Panc1 (cell line): ENCODE measurements around the gene PIK3R6.

Experiments
- POLR2AphosphoS5 ChIP-seq: IDR thresholded peaks from 2 replicates; pipeline ENCODE4 v1.6.1; 2012; ENCODE audit warnings: mild to moderate bottlenecking, low read depth, low read length, moderate library complexity
- TF ChIP-seq, protein P1 (sequence below): fragments of 450-650 bp; IDR thresholded peaks from 2 replicates; pipeline ENCODE4 v1.5.1; 2017; ENCODE audit warnings: mild to moderate bottlenecking
- TF ChIP-seq, protein P2 (sequence below), 2 experiments: IDR thresholded peaks; 2 replicates each; pipeline ENCODE4 v1.6.1; 2011 to 2012; ENCODE audit warnings: low read depth in 2 of 2, control low read depth in 1 of 2, low read length in 1 of 2, mild to moderate bottlenecking in 1 of 2, moderate library complexity in 1 of 2; ENCODE audit not compliant: insufficient read depth in 1 of 2

DNA sequence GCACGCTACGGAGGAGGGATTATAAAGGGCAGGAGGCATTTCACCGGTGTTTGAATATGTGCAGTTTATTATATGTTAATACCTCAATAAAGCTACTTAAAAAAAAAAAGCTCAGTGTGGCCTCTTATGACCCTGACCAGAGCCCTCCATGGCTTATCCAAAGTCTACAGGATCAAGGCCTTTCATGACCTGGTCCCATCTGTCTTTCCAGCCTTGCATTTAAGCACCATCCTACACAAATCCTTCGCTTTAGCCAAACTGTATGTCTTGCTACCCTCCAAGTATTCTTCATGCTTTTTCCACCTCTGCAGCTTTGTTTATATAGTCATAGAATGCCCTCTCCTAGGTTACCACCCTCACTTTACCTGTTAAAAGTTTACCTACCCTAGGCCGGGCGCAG is 74.8 kb downstream of the PIK3R6 start:
- TF ChIP-seq, protein P1, sequence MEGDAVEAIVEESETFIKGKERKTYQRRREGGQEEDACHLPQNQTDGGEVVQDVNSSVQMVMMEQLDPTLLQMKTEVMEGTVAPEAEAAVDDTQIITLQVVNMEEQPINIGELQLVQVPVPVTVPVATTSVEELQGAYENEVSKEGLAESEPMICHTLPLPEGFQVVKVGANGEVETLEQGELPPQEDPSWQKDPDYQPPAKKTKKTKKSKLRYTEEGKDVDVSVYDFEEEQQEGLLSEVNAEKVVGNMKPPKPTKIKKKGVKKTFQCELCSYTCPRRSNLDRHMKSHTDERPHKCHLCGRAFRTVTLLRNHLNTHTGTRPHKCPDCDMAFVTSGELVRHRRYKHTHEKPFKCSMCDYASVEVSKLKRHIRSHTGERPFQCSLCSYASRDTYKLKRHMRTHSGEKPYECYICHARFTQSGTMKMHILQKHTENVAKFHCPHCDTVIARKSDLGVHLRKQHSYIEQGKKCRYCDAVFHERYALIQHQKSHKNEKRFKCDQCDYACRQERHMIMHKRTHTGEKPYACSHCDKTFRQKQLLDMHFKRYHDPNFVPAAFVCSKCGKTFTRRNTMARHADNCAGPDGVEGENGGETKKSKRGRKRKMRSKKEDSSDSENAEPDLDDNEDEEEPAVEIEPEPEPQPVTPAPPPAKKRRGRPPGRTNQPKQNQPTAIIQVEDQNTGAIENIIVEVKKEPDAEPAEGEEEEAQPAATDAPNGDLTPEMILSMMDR, result no peak
- no peak for TF ChIP-seq POLR2AphosphoS5
- TF ChIP-seq, protein P2, sequence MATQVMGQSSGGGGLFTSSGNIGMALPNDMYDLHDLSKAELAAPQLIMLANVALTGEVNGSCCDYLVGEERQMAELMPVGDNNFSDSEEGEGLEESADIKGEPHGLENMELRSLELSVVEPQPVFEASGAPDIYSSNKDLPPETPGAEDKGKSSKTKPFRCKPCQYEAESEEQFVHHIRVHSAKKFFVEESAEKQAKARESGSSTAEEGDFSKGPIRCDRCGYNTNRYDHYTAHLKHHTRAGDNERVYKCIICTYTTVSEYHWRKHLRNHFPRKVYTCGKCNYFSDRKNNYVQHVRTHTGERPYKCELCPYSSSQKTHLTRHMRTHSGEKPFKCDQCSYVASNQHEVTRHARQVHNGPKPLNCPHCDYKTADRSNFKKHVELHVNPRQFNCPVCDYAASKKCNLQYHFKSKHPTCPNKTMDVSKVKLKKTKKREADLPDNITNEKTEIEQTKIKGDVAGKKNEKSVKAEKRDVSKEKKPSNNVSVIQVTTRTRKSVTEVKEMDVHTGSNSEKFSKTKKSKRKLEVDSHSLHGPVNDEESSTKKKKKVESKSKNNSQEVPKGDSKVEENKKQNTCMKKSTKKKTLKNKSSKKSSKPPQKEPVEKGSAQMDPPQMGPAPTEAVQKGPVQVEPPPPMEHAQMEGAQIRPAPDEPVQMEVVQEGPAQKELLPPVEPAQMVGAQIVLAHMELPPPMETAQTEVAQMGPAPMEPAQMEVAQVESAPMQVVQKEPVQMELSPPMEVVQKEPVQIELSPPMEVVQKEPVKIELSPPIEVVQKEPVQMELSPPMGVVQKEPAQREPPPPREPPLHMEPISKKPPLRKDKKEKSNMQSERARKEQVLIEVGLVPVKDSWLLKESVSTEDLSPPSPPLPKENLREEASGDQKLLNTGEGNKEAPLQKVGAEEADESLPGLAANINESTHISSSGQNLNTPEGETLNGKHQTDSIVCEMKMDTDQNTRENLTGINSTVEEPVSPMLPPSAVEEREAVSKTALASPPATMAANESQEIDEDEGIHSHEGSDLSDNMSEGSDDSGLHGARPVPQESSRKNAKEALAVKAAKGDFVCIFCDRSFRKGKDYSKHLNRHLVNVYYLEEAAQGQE (IDR thresholded peaks at IDR 0.05; ENCODE audit: insufficient read depth in 1 of 2, low read depth in 2 of 2, low read length in 1 of 2), result no peak
